Neural cell (in vitro differentiated cells): Measurements from ENCODE around the gene SLC18B1.

Experiments
- POLR2AphosphoS5 ChIP-seq: IDR thresholded peaks from 2 replicates; pipeline ENCODE4 v1.6.1; 2012
- TF ChIP-seq, protein P1 (sequence below): fragments of 450-650 bp; IDR thresholded peaks from 2 replicates; pipeline ENCODE4 v1.5.1; 2014; ENCODE audit warnings: antibody characterized with exemption, mild to moderate bottlenecking, moderate library complexity; ENCODE audit not compliant: poor library complexity, severe bottlenecking

DNA sequence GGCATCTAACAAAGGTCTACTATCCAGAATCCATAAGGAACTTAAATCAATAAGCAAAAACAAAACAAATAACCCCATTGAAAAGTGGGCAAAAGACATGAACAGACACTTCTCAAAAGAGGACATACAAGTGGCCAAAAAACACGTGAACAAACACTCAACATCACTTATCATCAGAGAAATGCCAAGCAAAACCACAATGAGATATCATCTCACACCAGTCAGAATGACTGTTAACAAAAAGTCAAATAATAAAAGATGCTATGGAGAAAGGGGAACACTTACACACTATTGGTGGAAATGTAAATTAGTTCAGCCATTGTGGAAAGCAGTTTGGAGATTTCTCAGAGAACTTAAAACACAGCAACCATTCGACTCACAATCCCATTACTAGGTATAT, 65.2 kb downstream of the SLC18B1 start:
- TF ChIP-seq, protein P1, sequence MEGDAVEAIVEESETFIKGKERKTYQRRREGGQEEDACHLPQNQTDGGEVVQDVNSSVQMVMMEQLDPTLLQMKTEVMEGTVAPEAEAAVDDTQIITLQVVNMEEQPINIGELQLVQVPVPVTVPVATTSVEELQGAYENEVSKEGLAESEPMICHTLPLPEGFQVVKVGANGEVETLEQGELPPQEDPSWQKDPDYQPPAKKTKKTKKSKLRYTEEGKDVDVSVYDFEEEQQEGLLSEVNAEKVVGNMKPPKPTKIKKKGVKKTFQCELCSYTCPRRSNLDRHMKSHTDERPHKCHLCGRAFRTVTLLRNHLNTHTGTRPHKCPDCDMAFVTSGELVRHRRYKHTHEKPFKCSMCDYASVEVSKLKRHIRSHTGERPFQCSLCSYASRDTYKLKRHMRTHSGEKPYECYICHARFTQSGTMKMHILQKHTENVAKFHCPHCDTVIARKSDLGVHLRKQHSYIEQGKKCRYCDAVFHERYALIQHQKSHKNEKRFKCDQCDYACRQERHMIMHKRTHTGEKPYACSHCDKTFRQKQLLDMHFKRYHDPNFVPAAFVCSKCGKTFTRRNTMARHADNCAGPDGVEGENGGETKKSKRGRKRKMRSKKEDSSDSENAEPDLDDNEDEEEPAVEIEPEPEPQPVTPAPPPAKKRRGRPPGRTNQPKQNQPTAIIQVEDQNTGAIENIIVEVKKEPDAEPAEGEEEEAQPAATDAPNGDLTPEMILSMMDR = no peak
- TF ChIP-seq POLR2AphosphoS5 = no peak
